AG09319 (cell line): ENCODE data around the gene PDE6D.
A peak's percentile ranks its signal among the peaks of the same experiment; 100 is the strongest.
"Not testable (repeated sequence)": the region's sequence is repeated elsewhere in the genome, so short reads cannot be mapped to it uniquely, and the experiment has no call there.

Source experiments
- DNase-seq: peaks from one replicate; pipeline ENCODE4 v3.0.0-alpha.2; 2010; ENCODE audit warnings: low read depth; ENCODE audit errors: extremely low read depth
- TF ChIP-seq, protein P1 (sequence below): IDR thresholded peaks from 2 replicates; pipeline ENCODE4 v1.5.1; 2011; ENCODE audit warnings: low read depth, mild to moderate bottlenecking, inconsistent platforms, low read length, moderate library complexity

Gene PDE6D

DNA sequence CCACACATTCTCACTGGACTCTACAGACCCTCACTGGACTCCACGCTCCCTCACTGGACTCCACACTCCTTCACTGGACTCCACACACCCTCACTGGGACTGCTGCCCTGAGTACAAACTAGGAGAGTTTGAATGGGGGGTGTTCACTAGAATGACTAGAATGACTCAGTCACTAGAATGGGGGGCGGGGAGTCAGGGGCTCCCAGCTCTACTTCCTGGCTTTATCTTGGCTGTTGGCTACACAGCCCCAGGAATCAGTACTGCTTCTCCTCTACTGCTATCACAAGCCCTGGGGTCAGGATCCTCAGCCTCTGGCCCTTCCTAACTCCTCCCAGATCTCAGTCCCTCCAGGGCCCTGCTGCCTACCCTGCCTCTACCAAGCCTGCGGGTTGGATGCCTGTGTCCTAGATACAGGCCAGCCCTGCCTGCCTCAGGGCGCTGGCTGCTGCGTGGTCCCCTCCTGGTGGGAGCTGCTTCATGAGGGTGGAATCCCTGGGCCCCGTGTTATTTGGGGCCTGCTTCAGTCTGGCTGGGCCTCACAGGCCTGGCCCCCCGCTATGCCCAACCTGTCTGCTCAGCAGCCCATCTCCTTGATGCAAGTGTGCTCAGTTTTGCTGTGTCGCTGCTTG lies 65.0 kb downstream of the PDE6D start:
- DNase-seq = no peak
- TF ChIP-seq, protein P1, sequence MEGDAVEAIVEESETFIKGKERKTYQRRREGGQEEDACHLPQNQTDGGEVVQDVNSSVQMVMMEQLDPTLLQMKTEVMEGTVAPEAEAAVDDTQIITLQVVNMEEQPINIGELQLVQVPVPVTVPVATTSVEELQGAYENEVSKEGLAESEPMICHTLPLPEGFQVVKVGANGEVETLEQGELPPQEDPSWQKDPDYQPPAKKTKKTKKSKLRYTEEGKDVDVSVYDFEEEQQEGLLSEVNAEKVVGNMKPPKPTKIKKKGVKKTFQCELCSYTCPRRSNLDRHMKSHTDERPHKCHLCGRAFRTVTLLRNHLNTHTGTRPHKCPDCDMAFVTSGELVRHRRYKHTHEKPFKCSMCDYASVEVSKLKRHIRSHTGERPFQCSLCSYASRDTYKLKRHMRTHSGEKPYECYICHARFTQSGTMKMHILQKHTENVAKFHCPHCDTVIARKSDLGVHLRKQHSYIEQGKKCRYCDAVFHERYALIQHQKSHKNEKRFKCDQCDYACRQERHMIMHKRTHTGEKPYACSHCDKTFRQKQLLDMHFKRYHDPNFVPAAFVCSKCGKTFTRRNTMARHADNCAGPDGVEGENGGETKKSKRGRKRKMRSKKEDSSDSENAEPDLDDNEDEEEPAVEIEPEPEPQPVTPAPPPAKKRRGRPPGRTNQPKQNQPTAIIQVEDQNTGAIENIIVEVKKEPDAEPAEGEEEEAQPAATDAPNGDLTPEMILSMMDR = no peak

DNA sequence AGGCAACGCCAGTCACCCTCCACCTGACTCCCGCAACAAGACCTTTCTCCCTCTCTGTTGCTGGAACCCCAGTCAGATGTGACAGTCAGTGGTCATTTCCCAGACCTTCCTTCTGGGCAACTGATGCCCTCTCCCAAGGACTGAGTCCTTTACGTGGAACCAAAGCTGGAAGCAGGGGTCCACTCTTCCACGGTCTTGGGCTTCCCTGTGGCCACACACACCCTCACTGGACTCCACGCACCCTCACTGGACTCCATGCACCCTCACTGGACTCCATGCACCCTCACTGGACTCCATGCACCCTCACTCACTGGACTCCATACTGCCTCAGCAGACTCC lies 65.6 kb downstream of the PDE6D start:
- DNase-seq = no peak

DNA sequence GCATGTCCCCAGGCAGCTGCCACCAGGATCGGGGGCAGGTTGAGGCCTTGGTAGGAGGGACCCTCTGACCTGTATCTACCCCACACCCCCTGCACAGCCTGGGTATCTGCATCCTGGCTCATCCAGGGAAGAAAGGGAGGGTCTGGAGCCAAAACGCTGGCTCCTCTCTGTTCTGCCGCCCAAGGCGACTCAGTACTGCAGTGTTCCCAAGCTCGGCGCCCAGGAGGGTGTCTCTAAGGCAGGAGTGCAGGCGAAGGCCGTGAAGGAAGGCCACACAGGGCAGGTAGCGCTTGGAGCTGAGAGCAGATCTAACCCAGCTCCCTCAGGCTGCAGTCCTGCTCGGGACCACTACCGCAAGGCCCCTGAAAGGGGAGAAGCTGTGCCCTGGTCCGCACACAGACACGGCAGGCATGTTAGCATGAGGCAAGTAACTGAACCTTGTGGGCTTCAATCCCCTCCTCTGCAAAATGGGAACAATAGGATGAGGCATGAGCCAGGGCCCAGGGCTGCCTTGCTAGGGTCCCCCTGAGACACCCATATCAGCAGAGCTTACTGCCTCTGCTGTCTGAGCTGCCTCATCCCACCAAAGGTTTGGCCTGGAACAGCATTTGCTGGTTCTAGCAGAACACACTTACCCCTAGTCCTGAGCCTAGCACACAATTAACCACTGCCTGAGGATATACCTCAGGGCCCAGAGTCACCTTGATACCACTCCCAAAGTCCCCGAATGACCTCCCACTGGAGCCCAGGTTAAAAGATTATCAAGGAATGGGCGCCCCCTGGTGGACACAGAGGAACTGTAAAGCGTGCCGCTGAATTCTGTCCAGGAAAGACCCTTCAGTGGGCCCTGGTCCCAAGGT lies 66.2 kb downstream of the PDE6D start:
- DNase-seq = no peak
- TF ChIP-seq, protein P1 = peak; percentile 79

More for the DNA sequence above, 65.6 kb downstream of the PDE6D start:
- TF ChIP-seq, protein P1 = no peak

DNA sequence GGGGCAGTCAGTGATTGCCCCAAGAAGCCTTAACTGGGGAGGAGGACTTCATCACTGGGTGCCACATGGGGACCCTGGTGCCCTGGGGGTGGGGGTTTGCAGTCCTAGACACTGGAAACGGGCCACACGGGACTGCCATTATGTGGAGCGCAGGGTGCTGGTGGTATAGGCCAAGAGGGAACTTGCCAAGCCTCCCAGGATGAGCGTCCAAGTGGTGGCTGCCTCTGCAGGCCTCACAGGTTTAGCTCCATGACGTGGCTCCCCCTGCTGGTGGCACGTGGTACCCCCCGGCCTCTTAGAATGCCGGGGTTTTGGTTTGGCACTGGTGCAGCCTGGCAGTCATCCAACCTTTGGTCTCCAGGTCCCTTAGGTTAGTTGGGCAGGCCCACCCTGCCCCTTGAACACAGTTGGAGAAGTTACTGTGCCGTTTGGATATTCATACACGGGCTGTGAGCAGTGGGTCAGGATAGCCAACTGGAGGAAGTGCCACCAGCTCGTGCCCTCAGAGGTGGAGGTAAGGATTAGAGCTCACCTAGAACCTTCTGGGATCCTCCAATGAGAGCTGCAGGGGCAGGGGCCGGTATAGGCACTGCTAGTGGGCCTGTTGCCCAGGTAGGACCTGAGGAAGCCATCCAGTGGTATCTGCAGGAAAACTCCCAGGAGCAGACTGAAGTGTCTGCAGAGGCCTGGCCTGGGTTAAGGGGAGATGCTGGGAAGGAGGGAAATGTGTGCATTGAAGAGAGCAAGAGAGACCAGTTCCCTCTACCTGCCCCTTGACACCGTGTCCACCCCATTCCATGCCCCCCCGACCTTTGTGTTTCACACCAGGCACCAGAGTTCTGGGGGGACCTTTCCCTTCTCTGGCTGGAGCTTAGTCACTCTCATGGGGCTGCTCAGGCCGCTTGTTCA lies 67.1 kb downstream of the PDE6D start:
- TF ChIP-seq, protein P1 = peak; percentile 94

DNA sequence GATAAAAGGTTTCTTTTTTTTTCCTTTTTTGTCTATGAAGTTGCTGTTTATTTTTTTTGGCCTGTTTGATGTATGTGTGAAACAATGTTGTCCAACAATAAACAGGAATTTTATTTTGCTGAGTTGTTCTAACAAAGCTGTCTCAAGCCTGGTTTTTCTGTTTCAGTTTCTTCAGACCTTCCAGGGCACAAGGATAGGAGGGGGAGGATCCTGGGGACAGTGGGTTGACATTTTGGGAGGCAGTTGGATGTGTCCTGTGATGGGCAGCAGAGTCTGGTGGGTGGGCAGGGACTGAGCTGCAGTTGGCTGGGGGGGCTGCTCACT lies 67.7 kb downstream of the PDE6D start:
- DNase-seq = not testable (repeated sequence)

More for the DNA sequence above, 67.1 kb downstream of the PDE6D start:
- DNase-seq = peak; percentile 57

DNA sequence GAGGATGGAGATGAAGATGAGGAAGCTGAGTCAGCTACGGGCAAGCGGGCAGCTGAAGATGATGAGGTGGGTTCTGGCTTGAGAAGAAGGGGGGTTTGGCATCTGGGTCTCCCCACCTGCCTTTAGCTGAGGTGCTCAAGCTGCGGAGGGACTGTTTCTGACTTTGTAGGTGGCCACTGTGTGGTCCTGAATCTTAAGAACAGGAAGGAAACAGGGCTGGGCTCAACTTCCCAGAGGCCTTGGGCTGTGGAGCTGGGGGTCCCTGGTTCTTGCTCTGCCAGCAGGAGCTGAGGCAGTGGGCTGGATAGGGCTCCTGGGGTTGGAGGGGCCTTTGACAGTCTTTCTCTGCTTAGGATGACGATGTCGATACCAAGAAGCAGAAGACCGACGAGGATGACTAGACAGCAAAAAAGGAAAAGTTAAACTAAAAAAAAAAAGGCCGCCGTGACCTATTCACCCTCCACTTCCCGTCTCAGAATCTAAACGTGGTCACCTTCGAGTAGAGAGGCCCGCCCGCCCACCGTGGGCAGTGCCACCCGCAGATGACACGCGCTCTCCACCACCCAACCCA lies 68.5 kb downstream of the PDE6D start:
- not testable (repeated sequence) for DNase-seq

DNA sequence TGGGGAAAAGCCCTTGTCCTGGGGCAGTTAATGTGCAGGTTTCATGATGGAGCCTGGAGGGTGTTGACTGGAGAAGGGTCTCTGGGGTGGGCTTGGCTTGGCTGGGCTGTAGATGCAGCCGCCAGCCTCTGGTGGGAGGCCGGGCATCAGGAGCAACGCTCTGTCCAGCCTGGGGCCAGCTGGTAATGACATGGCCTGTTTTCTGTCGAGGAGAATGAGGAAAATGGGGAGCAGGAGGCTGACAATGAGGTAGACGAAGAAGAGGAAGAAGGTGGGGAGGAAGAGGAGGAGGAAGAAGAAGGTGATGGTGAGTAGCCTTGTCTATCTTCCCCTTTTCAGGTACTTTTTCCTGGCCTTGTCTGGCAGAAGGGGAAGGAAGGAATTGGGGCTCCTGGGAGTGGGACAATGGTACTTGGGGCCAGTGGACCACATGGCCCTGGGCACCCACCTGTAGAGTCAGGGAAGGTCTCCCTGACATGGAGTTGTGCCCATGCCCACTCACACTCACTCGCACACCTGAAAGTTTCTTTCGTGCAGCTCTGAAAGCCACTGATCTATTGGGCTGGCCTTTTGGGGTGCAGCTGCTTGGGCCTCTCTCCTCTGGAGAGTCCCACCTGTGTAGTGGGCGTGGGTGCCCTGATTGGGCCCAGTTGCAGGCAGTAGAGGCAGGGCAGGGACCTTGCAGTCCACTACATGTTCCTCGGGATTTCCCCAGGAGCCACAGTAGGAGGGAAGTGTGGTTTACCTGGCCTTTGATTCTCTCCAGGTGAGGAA lies 69.2 kb downstream of the PDE6D start:
- TF ChIP-seq, protein P1 = no peak
- no peak for DNase-seq
